Ishikawa (cell line): ENCODE measurements around the gene RAI14.

Experiments
- CEBPB ChIP-seq: IDR thresholded peaks from 2 replicates; pipeline ENCODE4 v1.6.1; 2012
- CREB1 ChIP-seq: IDR thresholded peaks from 2 replicates; pipeline ENCODE4 v1.6.1; 2012; ENCODE audit warnings: low read depth
- EGR1 ChIP-seq: IDR thresholded peaks from 2 replicates; pipeline ENCODE4 v1.6.1; 2012
- EP300 ChIP-seq: IDR thresholded peaks from 2 replicates; pipeline ENCODE4 v1.6.1; 2012; ENCODE audit warnings: borderline replicate concordance
- FOXM1 ChIP-seq: IDR thresholded peaks from 2 replicates; pipeline ENCODE4 v1.6.1; 2012; ENCODE audit warnings: low read depth, borderline replicate concordance
- MAX ChIP-seq: IDR thresholded peaks from 2 replicates; pipeline ENCODE4 v1.6.1; 2012
- NFIC ChIP-seq: IDR thresholded peaks from 2 replicates; pipeline ENCODE4 v1.6.1; 2012
- RAD21 ChIP-seq: IDR thresholded peaks from 2 replicates; pipeline ENCODE4 v1.6.1; 2012; ENCODE audit warnings: low read depth
- TAF1 ChIP-seq: IDR thresholded peaks from 2 replicates; pipeline ENCODE4 v1.6.1; 2012; ENCODE audit warnings: low read depth, mild to moderate bottlenecking
- TCF12 ChIP-seq: IDR thresholded peaks from 2 replicates; pipeline ENCODE4 v1.6.1; 2012; ENCODE audit warnings: low read depth
- TEAD4 ChIP-seq: IDR thresholded peaks from 2 replicates; pipeline ENCODE4 v1.6.1; 2012
- YY1 ChIP-seq: IDR thresholded peaks from 2 replicates; pipeline ENCODE4 v1.6.1; 2012; ENCODE audit warnings: low read depth
- ZBTB7A ChIP-seq: IDR thresholded peaks from 2 replicates; pipeline ENCODE4 v1.6.1; 2012; ENCODE audit warnings: low read depth
- TF ChIP-seq, protein P1 (sequence below): IDR thresholded peaks from 2 replicates; pipeline ENCODE4 v1.6.1; 2012
- TF ChIP-seq, protein P2 (sequence below): IDR thresholded peaks from 2 replicates; pipeline ENCODE4 v1.6.1; 2012; ENCODE audit warnings: low read depth, mild to moderate bottlenecking

RAI14 gene

DNA sequence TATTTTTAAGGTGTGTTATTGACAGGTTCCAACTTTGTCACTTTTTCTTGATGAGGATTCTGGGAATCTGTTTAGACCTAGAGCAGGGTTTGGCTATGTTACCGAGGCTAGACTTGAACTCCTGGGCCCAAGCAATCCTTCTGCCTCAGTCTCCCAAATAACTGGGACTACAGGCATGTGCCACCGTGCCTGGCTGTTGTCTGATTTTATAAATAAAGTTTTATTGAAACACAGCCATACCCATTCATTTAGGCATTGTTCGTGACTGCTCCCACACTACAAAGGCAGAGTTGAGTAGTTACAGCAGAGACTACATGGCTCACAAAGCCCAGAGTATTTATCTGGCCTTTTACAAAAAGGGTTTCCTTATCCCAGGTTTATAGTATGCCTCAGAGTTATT is 102.4 kb downstream of the RAI14 start:
- TF ChIP-seq EGR1 (no peak), NFIC (no peak), EP300 (no peak), FOXM1 (no peak), TCF12 (no peak), TEAD4 (no peak), YY1 (no peak), CEBPB (no peak), RAD21 (no peak), TAF1 (no peak), ZBTB7A (no peak), CREB1 (no peak), MAX (no peak)
- TF ChIP-seq, protein P1, sequence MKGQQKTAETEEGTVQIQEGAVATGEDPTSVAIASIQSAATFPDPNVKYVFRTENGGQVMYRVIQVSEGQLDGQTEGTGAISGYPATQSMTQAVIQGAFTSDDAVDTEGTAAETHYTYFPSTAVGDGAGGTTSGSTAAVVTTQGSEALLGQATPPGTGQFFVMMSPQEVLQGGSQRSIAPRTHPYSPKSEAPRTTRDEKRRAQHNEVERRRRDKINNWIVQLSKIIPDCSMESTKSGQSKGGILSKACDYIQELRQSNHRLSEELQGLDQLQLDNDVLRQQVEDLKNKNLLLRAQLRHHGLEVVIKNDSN = no peak
- TF ChIP-seq, protein P2, sequence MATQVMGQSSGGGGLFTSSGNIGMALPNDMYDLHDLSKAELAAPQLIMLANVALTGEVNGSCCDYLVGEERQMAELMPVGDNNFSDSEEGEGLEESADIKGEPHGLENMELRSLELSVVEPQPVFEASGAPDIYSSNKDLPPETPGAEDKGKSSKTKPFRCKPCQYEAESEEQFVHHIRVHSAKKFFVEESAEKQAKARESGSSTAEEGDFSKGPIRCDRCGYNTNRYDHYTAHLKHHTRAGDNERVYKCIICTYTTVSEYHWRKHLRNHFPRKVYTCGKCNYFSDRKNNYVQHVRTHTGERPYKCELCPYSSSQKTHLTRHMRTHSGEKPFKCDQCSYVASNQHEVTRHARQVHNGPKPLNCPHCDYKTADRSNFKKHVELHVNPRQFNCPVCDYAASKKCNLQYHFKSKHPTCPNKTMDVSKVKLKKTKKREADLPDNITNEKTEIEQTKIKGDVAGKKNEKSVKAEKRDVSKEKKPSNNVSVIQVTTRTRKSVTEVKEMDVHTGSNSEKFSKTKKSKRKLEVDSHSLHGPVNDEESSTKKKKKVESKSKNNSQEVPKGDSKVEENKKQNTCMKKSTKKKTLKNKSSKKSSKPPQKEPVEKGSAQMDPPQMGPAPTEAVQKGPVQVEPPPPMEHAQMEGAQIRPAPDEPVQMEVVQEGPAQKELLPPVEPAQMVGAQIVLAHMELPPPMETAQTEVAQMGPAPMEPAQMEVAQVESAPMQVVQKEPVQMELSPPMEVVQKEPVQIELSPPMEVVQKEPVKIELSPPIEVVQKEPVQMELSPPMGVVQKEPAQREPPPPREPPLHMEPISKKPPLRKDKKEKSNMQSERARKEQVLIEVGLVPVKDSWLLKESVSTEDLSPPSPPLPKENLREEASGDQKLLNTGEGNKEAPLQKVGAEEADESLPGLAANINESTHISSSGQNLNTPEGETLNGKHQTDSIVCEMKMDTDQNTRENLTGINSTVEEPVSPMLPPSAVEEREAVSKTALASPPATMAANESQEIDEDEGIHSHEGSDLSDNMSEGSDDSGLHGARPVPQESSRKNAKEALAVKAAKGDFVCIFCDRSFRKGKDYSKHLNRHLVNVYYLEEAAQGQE = no peak

GRCh38 chr5:34759213-34759612 is 103.1 kb downstream of the RAI14 start:
- TF ChIP-seq CEBPB = peak; percentile 82

- no peak for TF ChIP-seq MAX
- no peak for TF ChIP-seq EP300
- no peak for TF ChIP-seq YY1
- TF ChIP-seq NFIC = no peak
- TF ChIP-seq EGR1 = no peak
- no peak for TF ChIP-seq CREB1
- TF ChIP-seq, protein P1 = no peak
- no peak for TF ChIP-seq TEAD4
- no peak for TF ChIP-seq RAD21
- TF ChIP-seq FOXM1 = no peak
- TF ChIP-seq TCF12 = no peak
- TF ChIP-seq ZBTB7A = no peak
- TF ChIP-seq TAF1 = no peak
- TF ChIP-seq, protein P2 = no peak
- no peak for TF ChIP-seq CEBPB
Measured at GRCh38 chr5:34765662-34766061, 109.5 kb downstream of the RAI14 start.

DNA sequence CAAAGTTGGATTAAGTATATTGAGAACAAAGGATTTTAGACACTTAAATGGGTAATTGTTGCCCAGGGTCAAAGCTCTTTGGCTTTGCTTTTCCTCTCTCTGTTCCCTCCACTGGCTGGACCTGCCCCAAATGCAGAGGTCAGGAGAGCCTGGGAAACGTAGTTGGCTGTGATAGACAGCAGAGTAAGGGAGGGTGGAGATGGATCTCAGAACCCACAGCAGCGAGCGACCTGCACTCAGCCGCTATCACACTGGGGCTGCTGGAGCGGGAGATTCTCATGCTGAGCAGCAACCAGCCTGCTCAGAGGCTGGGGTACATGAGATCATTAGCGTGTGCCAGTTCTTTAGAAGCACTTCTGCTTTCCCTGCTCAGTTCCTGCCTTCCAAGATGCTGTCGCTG is 111.1 kb downstream of the RAI14 start:
- TF ChIP-seq, protein P2 = no peak
- no peak for TF ChIP-seq TEAD4
- TF ChIP-seq NFIC = no peak
- TF ChIP-seq TAF1 = no peak
- no peak for TF ChIP-seq FOXM1
- TF ChIP-seq YY1 = no peak
- TF ChIP-seq EP300 = no peak

GRCh38 chr5:34770486-34770885 is 114.4 kb downstream of the RAI14 start:
- TF ChIP-seq, protein P2 = no peak
- TF ChIP-seq FOXM1 = no peak
- TF ChIP-seq CREB1 = no peak
- no peak for TF ChIP-seq RAD21
- TF ChIP-seq, protein P1 = no peak
- TF ChIP-seq TAF1 = no peak
